K562 (cell line): Measurements from ENCODE around the gene ERO1B. TPM values are rescaled to one million over a fixed set of nuclear protein-coding genes. Genes with fewer than 3 reads are reported as not detected.

Experiments
- ATAC-seq: fragments of 200-7000 bp; cut with Tn5 transposase; 3 replicates; pipeline ENCODE4 v1.9.1; 2020; ENCODE audit warnings: moderate library complexity
- BruUV-seq: library from RNA; stranded (reverse); fragments of 400-500 nt; replicated peaks from 2 replicates; lab custom pipeline; 2021; lab: Mats Ljungman, UMichigan
- CTCF ChIA-PET: fragments of 300-600 bp; formaldehyde crosslinking; extraction: SDS; loops from one replicate; lab custom pipeline; 2021; ENCODE audit warnings: low intra/inter-chr PET ratio; lab: Yijun Ruan, JAX
- POLR2A ChIA-PET: fragments of 300-600, 350-650 bp; sonication (Branson Sonifier 250); formaldehyde crosslinking; extraction: SDS; loops from one replicate; lab custom pipeline; 2021; ENCODE audit warnings: antibody characterized with exemption, inconsistent platforms; lab: Yijun Ruan, JAX
- DNase-seq, 4 experiments: peaks; one replicate each; pipeline versions ENCODE4 v3.0.0 to v3.0.0-alpha.2; 2011 to 2018; ENCODE audit warnings: low spot score in 3 of 4, mixed read lengths in 3 of 4; ENCODE audit errors: extremely low read depth in 1 of 4
- FAIRE-seq: peaks from 2 replicates; lab custom pipeline; 2011; peaks lifted over from hg19 to GRCh38; lab: Jason Lieb, UNC
- H2AFZ ChIP-seq: 2 replicates; pipeline ENCODE4 v1.6.0; 2011; ENCODE audit warnings: low read depth, low read length, control low read depth, inconsistent platforms
- H3K27ac ChIP-seq: fragments of 200-600 bp; 3 replicates; pipeline ENCODE4 v1.8.0; 2011; ENCODE audit warnings: low read depth, mild to moderate bottlenecking, control low read depth, inconsistent platforms, low read length, moderate library complexity, mixed read lengths; ENCODE audit errors: extremely low read depth
- H3K27me3 ChIP-seq, 2 experiments: fragments of 300-600 bp in 1 of 2; 2 replicates in 1 of 2; 3 replicates in 1 of 2; pipeline versions ENCODE4 v1.6.0 to v1.8.0; 2011; ENCODE audit warnings: inconsistent platforms in 2 of 2, low read length in 2 of 2, mild to moderate bottlenecking in 1 of 2, mixed read lengths in 1 of 2, moderate library complexity in 1 of 2; ENCODE audit not compliant: control insufficient read depth in 2 of 2, insufficient read depth in 2 of 2
- H3K36me3 ChIP-seq: fragments of 300-600 bp; 3 replicates; pipeline ENCODE4 v1.8.0; 2011; ENCODE audit warnings: mild to moderate bottlenecking, low read length, inconsistent platforms; ENCODE audit not compliant: control insufficient read depth, insufficient read depth
- H3K4me1 ChIP-seq, 2 experiments: fragments of 200-600 bp in 1 of 2; replicated peaks in 1 of 2; 2 replicates in 1 of 2; 3 replicates in 1 of 2; pipeline versions ENCODE4 v1.5.1 to v1.8.0; 2011; ENCODE audit warnings: inconsistent platforms in 2 of 2, low read length in 2 of 2, mild to moderate bottlenecking in 1 of 2, mixed read lengths in 1 of 2, moderate library complexity in 1 of 2; ENCODE audit not compliant: control insufficient read depth in 2 of 2, insufficient read depth in 2 of 2
- H3K4me2 ChIP-seq: 2 replicates; pipeline ENCODE4 v1.6.1; 2011; ENCODE audit warnings: low read length, control low read depth, inconsistent platforms, mixed read lengths; ENCODE audit not compliant: insufficient read depth
- H3K4me3 ChIP-seq: fragments of 200-600 bp; sonication (generic), shearing (Covaris generic); 2 replicates; pipeline ENCODE4 v1.5.1; 2016; ENCODE audit warnings: control low read depth, inconsistent platforms
- H3K79me2 ChIP-seq: fragments of 200-600 bp; 3 replicates; pipeline ENCODE4 v1.8.0; 2011; ENCODE audit warnings: low read length, inconsistent platforms; ENCODE audit not compliant: control insufficient read depth, insufficient read depth
- H3K9ac ChIP-seq, 2 experiments: 2 replicates each; pipeline versions ENCODE4 v1.6.0 to v1.6.1; 2011; ENCODE audit warnings: low read depth in 2 of 2, low read length in 2 of 2, control low read depth in 1 of 2, inconsistent platforms in 1 of 2, mild to moderate bottlenecking in 1 of 2, mixed read lengths in 1 of 2; ENCODE audit not compliant: insufficient read depth in 1 of 2
- H3K9me1 ChIP-seq: one replicate; pipeline ENCODE4 v1.6.0; 2011; ENCODE audit warnings: inconsistent platforms, mild to moderate bottlenecking, low read length, moderate library complexity; ENCODE audit not compliant: control insufficient read depth, insufficient read depth
- H3K9me3 ChIP-seq: replicated peaks from 2 replicates; pipeline ENCODE4 v1.5.1; 2011; ENCODE audit warnings: low read depth, low read length, inconsistent platforms; ENCODE audit not compliant: control insufficient read depth, insufficient read depth
- H4K20me1 ChIP-seq: replicated peaks from 2 replicates; pipeline ENCODE4 v1.6.1; 2011; ENCODE audit warnings: low read length, inconsistent platforms, mixed read lengths; ENCODE audit not compliant: control insufficient read depth, insufficient read depth
- FOSL1 ChIP-seq: fragments of 200-800 bp; sonication (Bioruptor generic); conservative IDR thresholded peaks from 2 replicates; pipeline ENCODE4 v1.6.1; 2016; ENCODE audit warnings: missing genetic modification characterization, missing compliant biosample characterization
- KAT8 ChIP-seq: fragments of 450-650 bp; IDR thresholded peaks from 2 replicates; pipeline ENCODE4 v1.6.1; 2016; ENCODE audit warnings: low read depth, mild to moderate bottlenecking
- MTA1 ChIP-seq: fragments of 450-650 bp; IDR thresholded peaks from 2 replicates; pipeline ENCODE4 v1.6.1; 2017; ENCODE audit warnings: borderline replicate concordance
- SMARCE1 ChIP-seq: fragments of 450-650 bp; IDR thresholded peaks from 2 replicates; pipeline ENCODE4 v1.7.1; 2016; ENCODE audit warnings: mild to moderate bottlenecking
- TFE3 ChIP-seq: fragments of 450-650 bp; formaldehyde crosslinking; IDR thresholded peaks from 2 replicates; pipeline ENCODE4 v1.4.0; 2020; ENCODE audit warnings: mild to moderate bottlenecking, mixed read lengths
- TRIM24 ChIP-seq, 2 experiments: fragments of 450-650 bp; IDR thresholded peaks; 2 replicates each; pipeline ENCODE4 v1.6.1; 2016
- ZNF444 ChIP-seq: fragments of 250-450 bp; sonication (Bioruptor Pico); IDR thresholded peaks from 2 replicates; pipeline ENCODE4 v1.4.0; 2020; ENCODE audit warnings: mild to moderate bottlenecking, moderate library complexity
- WGBS: fragments of 100-300 bp; shearing (Covaris generic); methylation state at CpG from one replicate; pipeline ENCODE4 v1.1.6; 2016; ENCODE audit warnings: low coverage, mixed read lengths; ENCODE audit not compliant: insufficient coverage; ENCODE audit errors: missing lambda C conversion rate; 5-methylcytosine and 5-hydroxymethylcytosine counted together
- in situ Hi-C: fragments of 300-500 bp; cut with MboI; formaldehyde crosslinking; loops from 4 replicates; pipeline ENCODE4 v1.15.0; 2018; ENCODE audit warnings: inconsistent platforms, mixed read lengths
- intact Hi-C: fragments of 100-400 bp; cut with micrococcal nuclease; formaldehyde crosslinking; loops from 2 replicates; pipeline ENCODE4 v1.14.2; 2022
- polyA plus RNA-seq, 8 experiments: library from polyadenylated mRNA; depleted of rRNA in 4 of 8; stranded (reverse) in 5 of 8; unstranded in 3 of 8; fragments of >200 nt; fragmentation: Nextera tagmentation in 2 of 8; fragmentation: Illumina TruSeq in 1 of 8; extraction: Ambion mirVana in 2 of 8; extraction: Trizol in 1 of 8; gene quantifications; 2 replicates each; pipeline versions ENCODE4 v1.2.1 to v1.2.3, GENCODE V29; 2011 to 2014; ENCODE audit warnings: inconsistent platforms in 1 of 8, missing spikeins in 1 of 8
- total RNA-seq, 7 experiments: library from RNA; depleted of rRNA in 6 of 7; stranded (reverse); fragments of >200 nt in 6 of 7; fragmentation: Illumina TruSeq in 2 of 7; extraction: Trizol in 2 of 7; gene quantifications; 2 replicates each; pipeline versions ENCODE4 v1.2.1 to v1.2.3, GENCODE V29; 2011 to 2021; ENCODE audit warnings: low replicate concordance in 1 of 7

The ERO1B gene
- total and polyA plus RNA-seq, 9 of the 15 experiments (the other 6 are each of a cell fraction or from before 2014, with no cell fraction given), result 0.59 to 6.4 (median 4.2) TPM

DNA sequence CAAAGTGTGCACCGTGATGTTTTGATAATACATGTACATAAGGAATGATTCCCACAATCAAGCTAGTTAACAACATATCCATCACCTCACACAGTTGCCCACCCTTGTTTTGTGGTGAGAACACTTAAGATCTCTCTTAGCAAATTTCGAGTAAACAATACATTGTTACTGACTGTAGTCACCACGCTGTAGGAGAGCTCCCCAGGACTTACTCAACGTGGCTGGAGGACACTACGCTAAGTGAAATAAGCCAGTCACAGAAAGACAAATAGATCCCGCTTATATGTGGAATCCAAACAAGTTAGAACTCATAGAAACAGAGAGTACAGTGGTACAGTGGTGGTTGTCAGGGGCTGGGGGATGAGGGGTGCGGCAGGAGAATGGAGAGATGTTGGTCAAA, 114.6 kb downstream of the ERO1B start:
- ChIA-PET CTCF (no interaction called here), POLR2A (interaction anchor here (0.6 to 1.0 kb wide), 2 partner anchors 10 to 16 kb away, joined by 3 read pairs; no protein-coding TSS in a partner anchor)
- no peak for TF ChIP-seq ZNF444
- TF ChIP-seq TRIM24 (IDR thresholded peaks at IDR 0.05), result peak in 1 of 2 experiments; percentile 15; a peak in 1 of 4 replicates
- no peak for TF ChIP-seq MTA1
- no peak for TF ChIP-seq FOSL1 (tag)
- no peak for TF ChIP-seq TFE3 (CRISPR knock-in tag)
- no peak for TF ChIP-seq KAT8
- no peak for TF ChIP-seq SMARCE1
- Histone ChIP-seq H4K20me1 (no peaks in the 10 kb centered on the region), H3K9me1 (no peaks in the 10 kb centered on the region), H3K4me2 (no peak overlapping the region), H3K9me3 (no peaks in the 10 kb centered on the region), H3K36me3 (no peaks in the 10 kb centered on the region), H3K4me3 (no peak overlapping the region), H2AFZ (no peak overlapping the region), H3K4me1 (no peaks in the 10 kb centered on the region), H3K27me3 (peaks cover 8 to 28% of the 10 kb centered on the region in 2 experiments; a peak in 4 of 5 replicates), H3K27ac (no peak overlapping the region), H3K9ac (no peak overlapping the region), H3K79me2 (no peaks in the 10 kb centered on the region)
- no TSS peak for BruUV-seq
- FAIRE-seq, result no peak
- in situ Hi-C loops, result no loop called here
- 14% methylated on average over 7 of the region's 7 CpGs for WGBS
- intact Hi-C loops, result no loop called here
- DNase-seq, result no peak
- ATAC-seq, result peak; percentile 31; the same call in 2 of the 3 replicates
